ENCODE measurements around the gene MDFIC2.
"Not testable (repeated sequence)": the region's sequence is repeated elsewhere in the genome, so short reads cannot be mapped to it uniquely, and the experiment has no call there.

Gene MDFIC2

GRCh38 chr3:70312336-70312735 is at the start of gene MDFIC2:
MDFIC2 (minus strand) TSS chr3:70312638; CDS start chr3:70311973, 665 bp downstream.
- DNase-seq = no peak

GRCh38 chr3:70360979-70361760 is 48.7 kb upstream of the MDFIC2 start:
- no peak for DNase-seq

- no peak for DNase-seq
Measured at GRCh38 chr3:70359711-70360110, 47.3 kb upstream of the MDFIC2 start.

GRCh38 chr3:70358978-70359580 is 46.6 kb upstream of the MDFIC2 start:
- no peak for DNase-seq

- no peak for DNase-seq
Measured at GRCh38 chr3:70352215-70352614, 39.8 kb upstream of the MDFIC2 start.

- DNase-seq = no peak
Measured at GRCh38 chr3:70342149-70342548, 29.7 kb upstream of the MDFIC2 start.

GRCh38 chr3:70336885-70337284 is 24.4 kb upstream of the MDFIC2 start:
- DNase-seq = not testable (repeated sequence)

GRCh38 chr3:70333080-70333479 is 20.6 kb upstream of the MDFIC2 start:
- DNase-seq = no peak

GRCh38 chr3:70315021-70315420 is 2.6 kb upstream of the MDFIC2 start:
- DNase-seq = no peak

GRCh38 chr3:70310809-70311208 is 1.6 kb downstream of the MDFIC2 start:
- DNase-seq = no peak

GRCh38 chr3:70309591-70309990 is 2.8 kb downstream of the MDFIC2 start:
- DNase-seq = no peak

- DNase-seq = no peak
Measured at GRCh38 chr3:70308760-70309159, 3.7 kb downstream of the MDFIC2 start.

- no peak for DNase-seq
Measured at GRCh38 chr3:70306736-70307135, 5.7 kb downstream of the MDFIC2 start.

- no peak for DNase-seq
Measured at GRCh38 chr3:70298385-70298784, 14.1 kb downstream of the MDFIC2 start.

- no peak for DNase-seq
Measured at GRCh38 chr3:70291097-70291482, 21.3 kb downstream of the MDFIC2 start.

- not testable (repeated sequence) for DNase-seq
Measured at GRCh38 chr3:70290431-70291096, 21.9 kb downstream of the MDFIC2 start.

- DNase-seq = no peak
Measured at GRCh38 chr3:70281663-70282062, 30.8 kb downstream of the MDFIC2 start.

GRCh38 chr3:70277304-70277703 is 35.1 kb downstream of the MDFIC2 start:
- DNase-seq = no peak

- DNase-seq = no peak
Measured at GRCh38 chr3:70276901-70277300, 35.5 kb downstream of the MDFIC2 start.

GRCh38 chr3:70273492-70273891 is 38.9 kb downstream of the MDFIC2 start:
- no peak for DNase-seq

GRCh38 chr3:70272798-70273197 is 39.6 kb downstream of the MDFIC2 start:
- no peak for DNase-seq

- no peak for DNase-seq
Measured at GRCh38 chr3:70264122-70264780, 48.2 kb downstream of the MDFIC2 start.

- DNase-seq = no peak
Measured at GRCh38 chr3:70261283-70261682, 51.2 kb downstream of the MDFIC2 start.

GRCh38 chr3:70256566-70256965 is 55.9 kb downstream of the MDFIC2 start:
- DNase-seq = no peak
